Measurements from ENCODE around the gene TTLL11.

- TF ChIP-seq CTCF (IDR thresholded peaks at IDR 0.05) (no peak), POLR2A (IDR thresholded peaks at IDR 0.05) (no peak)
These were observed 5.5 kb downstream of the TTLL11 start for GRCh38 chr9:122087406-122088200.

Measured in right lobe of liver (tissue), 4 donors.